Muscle of leg (tissue), 11 donors: ENCODE measurements around the gene TRAPPC3L. TPM values are rescaled to one million over a fixed set of nuclear protein-coding genes. Genes with fewer than 3 reads are reported as not detected.

ENCODE experiments used
- DNase-seq: peaks from one replicate; pipeline ENCODE4 v3.0.0; 2013
- H3K27ac ChIP-seq: one replicate; pipeline ENCODE4 v1.5.1; 2013; ENCODE audit warnings: mild to moderate bottlenecking, low read length, control low read depth
- H3K27me3 ChIP-seq: one replicate; pipeline ENCODE4 v1.6.1; 2013; ENCODE audit warnings: low read length; ENCODE audit not compliant: control insufficient read depth, insufficient read depth
- H3K36me3 ChIP-seq: one replicate; pipeline ENCODE4 v1.6.1; 2013; ENCODE audit warnings: low read length; ENCODE audit not compliant: control insufficient read depth, insufficient read depth
- H3K4me1 ChIP-seq: one replicate; pipeline ENCODE4 v1.6.1; 2013; ENCODE audit warnings: low read length; ENCODE audit not compliant: control insufficient read depth, insufficient read depth
- H3K4me3 ChIP-seq: one replicate; pipeline ENCODE4 v1.5.1; 2013; ENCODE audit warnings: low read length, control low read depth
- H3K9me3 ChIP-seq: replicated peaks from 2 replicates; pipeline ENCODE4 v1.6.1; 2013; ENCODE audit warnings: low read depth, low read length; ENCODE audit not compliant: control insufficient read depth
- WGBS: methylation state at CpG from one replicate; pipeline ENCODE4 v1.1.5; 2013; ENCODE audit warnings: missing lambda C conversion rate; ENCODE audit not compliant: insufficient coverage; 5-methylcytosine and 5-hydroxymethylcytosine counted together
- polyA plus RNA-seq, 8 donors: library from polyadenylated mRNA; unstranded; fragments of 120-200 nt; gene quantifications; one replicate each; pipeline versions ENCODE4 v1.2.1 to v1.2.3, GENCODE V29; 2013; ENCODE audit warnings: inconsistent platforms in 1 of 8, low replicate concordance in 1 of 8; ENCODE audit not compliant: insufficient read length in 8 of 8, insufficient read depth in 1 of 8
- total RNA-seq: library from RNA; stranded (reverse); fragments of 120-200 nt; gene quantifications from one replicate; pipeline ENCODE4 v1.2.4, GENCODE V29; 2013

Gene TRAPPC3L
- total and polyA plus RNA-seq, 9 donors: 0.07 to 0.18 (median 0.11) TPM; not detected in 1

DNA sequence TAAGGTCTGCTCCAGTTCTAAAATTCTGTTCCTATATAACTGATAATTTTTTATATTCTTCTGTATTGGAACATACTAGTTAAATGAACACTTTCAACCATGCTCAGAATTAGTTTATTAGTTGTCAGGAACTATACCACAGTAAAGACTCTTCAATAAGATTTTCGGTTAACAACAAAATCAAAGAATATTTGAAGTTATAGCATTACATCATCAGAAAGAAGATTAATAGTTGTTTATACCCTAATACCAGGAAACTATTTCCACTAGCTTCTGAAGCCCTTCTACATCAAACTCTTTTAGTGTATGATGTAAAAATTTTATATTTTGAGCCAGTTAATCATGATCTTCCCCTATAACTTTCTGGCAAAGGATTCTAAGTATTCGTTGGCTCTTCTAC, 14.6 kb upstream of the TRAPPC3L start:
- Histone ChIP-seq H3K27me3 (no peaks in the 10 kb centered on the region), H3K36me3 (no peaks in the 10 kb centered on the region), H3K9me3 (no peaks in the 10 kb centered on the region), H3K4me1 (no peaks in the 10 kb centered on the region), H3K4me3 (no peak overlapping the region), H3K27ac (no peak overlapping the region)
- DNase-seq: no peak
- WGBS: no CpG with 5 or more reads among the region's 2 CpGs

DNA sequence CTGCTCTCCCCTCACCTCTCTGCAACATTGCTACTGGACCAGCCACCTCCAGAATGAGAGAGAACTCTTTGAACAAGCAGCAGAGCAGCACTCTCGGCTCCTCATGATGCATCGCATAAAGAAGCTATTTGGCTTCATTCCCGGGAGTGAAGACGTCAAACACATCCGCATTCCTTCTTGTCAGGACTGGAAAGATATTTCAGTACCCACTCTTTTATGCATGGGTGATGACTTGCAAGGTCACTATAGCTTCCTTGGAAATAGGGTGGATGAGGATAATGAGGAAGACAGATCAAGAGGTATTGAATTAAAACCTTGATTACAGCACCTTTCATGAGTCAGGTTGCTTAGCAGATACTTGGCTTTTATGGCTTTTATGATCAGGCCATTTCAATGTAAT, 12.4 kb upstream of the TRAPPC3L start:
- WGBS: 16% methylated on average over 5 of the region's 5 CpGs

GRCh38 chr6:116556814-116557415, 11.4 kb upstream of the TRAPPC3L start:
- no peaks in the 10 kb centered on the region for H3K4me1 ChIP-seq
- no peak overlapping the region for H3K4me3 ChIP-seq
- H3K36me3 ChIP-seq: no peaks in the 10 kb centered on the region
- H3K27me3 ChIP-seq: peaks cover 3% of the 10 kb centered on the region
- no peak for DNase-seq
- no peaks in the 10 kb centered on the region for H3K9me3 ChIP-seq
- no peak overlapping the region for H3K27ac ChIP-seq
- WGBS: no CpG with 5 or more reads among the region's 5 CpGs

More for the DNA sequence above, 12.4 kb upstream of the TRAPPC3L start:
- Histone ChIP-seq H3K4me3 (no peak overlapping the region), H3K9me3 (no peaks in the 10 kb centered on the region), H3K4me1 (no peaks in the 10 kb centered on the region), H3K27ac (no peak overlapping the region), H3K36me3 (no peaks in the 10 kb centered on the region), H3K27me3 (peaks cover 3% of the 10 kb centered on the region)
- peak; percentile 67 for DNase-seq

- Histone ChIP-seq H3K27me3 (peaks cover 3% of the 10 kb centered on the region), H3K36me3 (no peaks in the 10 kb centered on the region), H3K4me3 (no peak overlapping the region), H3K9me3 (no peaks in the 10 kb centered on the region), H3K4me1 (no peaks in the 10 kb centered on the region), H3K27ac (no peak overlapping the region)
- no peak for DNase-seq
- no CpG with 5 or more reads among the region's 1 CpG for WGBS
Observed at GRCh38 chr6:116556065-116556464, 10.6 kb upstream of the TRAPPC3L start.

DNA sequence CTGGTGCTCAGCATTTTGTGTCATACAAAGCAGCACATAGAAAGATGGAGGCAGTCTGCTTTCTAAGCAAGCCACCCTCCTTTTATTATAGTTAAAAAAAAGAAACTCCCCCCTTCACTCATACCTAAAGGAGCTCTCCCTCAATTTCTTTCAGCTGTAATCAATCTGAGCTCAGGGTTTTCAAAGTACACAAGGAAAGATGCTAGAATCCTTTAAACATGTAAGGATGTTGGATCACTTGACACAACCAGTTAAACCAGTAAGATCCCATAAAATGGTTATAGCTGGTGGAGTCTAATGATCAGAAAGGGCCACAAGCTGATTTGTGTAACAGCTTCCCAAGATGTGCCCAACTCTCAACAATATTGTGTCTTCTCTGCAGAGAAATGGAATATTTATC, 8.0 kb upstream of the TRAPPC3L start, which contains the start of gene CALHM4:
Gene CALHM4 (plus strand): TSS at position 301 of the 400 bp plus-strand sequence. CDS start 43 bp downstream, at position 344.
- Histone ChIP-seq H3K4me1 (no peaks in the 10 kb centered on the region), H3K4me3 (no peak within 1 kb of the TSS), H3K27ac (no peak within 1 kb of the TSS), H3K27me3 (peaks cover 3% of the 10 kb centered on the region), H3K9me3 (no peaks in the 10 kb centered on the region), H3K36me3 (no peaks in the 10 kb centered on the region)
- DNase-seq: no peak

- DNase-seq: no peak
- no peak overlapping the region for H3K4me3 ChIP-seq
- H3K27me3 ChIP-seq: peaks cover 3% of the 10 kb centered on the region
- 43% methylated on average over 4 of the region's 4 CpGs for WGBS
- no peak overlapping the region for H3K27ac ChIP-seq
- H3K9me3 ChIP-seq: no peaks in the 10 kb centered on the region
- H3K4me1 ChIP-seq: no peaks in the 10 kb centered on the region
- H3K36me3 ChIP-seq: no peaks in the 10 kb centered on the region
Observed at GRCh38 chr6:116550796-116551195, 5.3 kb upstream of the TRAPPC3L start.

DNA sequence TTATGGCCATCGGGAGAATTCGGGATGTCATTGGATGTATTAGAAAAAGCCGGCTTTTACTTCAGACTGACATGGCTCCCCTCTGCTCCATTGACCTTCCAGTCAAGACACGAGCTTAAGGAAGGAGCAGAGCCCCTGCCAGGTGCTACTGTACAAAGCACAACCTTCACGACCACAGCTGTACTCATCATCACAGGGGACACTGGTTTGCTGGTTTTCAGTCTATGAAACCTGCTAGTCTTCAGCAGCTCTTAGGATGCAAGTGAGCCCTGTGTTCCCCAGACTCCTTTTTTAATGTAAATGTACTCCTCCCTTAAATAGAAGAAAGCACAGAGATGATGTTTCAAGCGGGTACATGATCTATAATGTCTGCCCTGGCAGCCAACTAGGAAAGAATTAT, 1.9 kb upstream of the TRAPPC3L start:
- Histone ChIP-seq H3K27ac (no peak overlapping the region), H3K4me3 (no peak overlapping the region), H3K9me3 (no peaks in the 10 kb centered on the region), H3K27me3 (no peaks in the 10 kb centered on the region), H3K4me1 (no peaks in the 10 kb centered on the region), H3K36me3 (no peaks in the 10 kb centered on the region)
- DNase-seq: no peak
- WGBS: 76% methylated on average over 4 of the region's 6 CpGs

- Histone ChIP-seq H3K27ac (no peak overlapping the region), H3K4me3 (no peak overlapping the region), H3K9me3 (no peaks in the 10 kb centered on the region), H3K27me3 (no peaks in the 10 kb centered on the region), H3K36me3 (no peaks in the 10 kb centered on the region), H3K4me1 (no peaks in the 10 kb centered on the region)
- DNase-seq: no peak
Observed at GRCh38 chr6:116543149-116543548, 2.3 kb downstream of the TRAPPC3L start.

GRCh38 chr6:116542426-116542825, 3.1 kb downstream of the TRAPPC3L start:
- no peaks in the 10 kb centered on the region for H3K27me3 ChIP-seq
- H3K9me3 ChIP-seq: no peaks in the 10 kb centered on the region
- no peak for DNase-seq
- H3K36me3 ChIP-seq: no peaks in the 10 kb centered on the region
- no peak overlapping the region for H3K27ac ChIP-seq
- no peaks in the 10 kb centered on the region for H3K4me1 ChIP-seq
- no peak overlapping the region for H3K4me3 ChIP-seq

DNA sequence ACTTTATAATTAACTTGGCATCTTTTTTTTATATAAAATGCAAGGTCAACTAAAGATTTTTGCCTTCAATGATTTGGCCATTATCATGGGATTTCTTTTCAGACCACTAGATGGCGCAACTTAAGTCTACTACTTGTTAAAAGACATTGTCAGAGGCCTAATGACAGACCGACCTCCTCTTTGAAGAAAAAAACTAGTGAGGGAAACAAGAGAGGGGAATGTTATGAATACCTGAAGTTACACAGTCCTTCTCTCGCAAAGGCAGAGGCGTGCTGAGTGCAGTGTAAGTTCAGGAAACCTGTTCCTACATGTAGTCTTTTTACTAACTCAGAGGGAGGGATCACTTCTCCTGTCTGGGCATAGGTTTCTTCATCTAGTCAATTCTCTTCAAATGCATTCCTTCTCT, 9.3 kb downstream of the TRAPPC3L start:
- H3K4me1 ChIP-seq: no peaks in the 10 kb centered on the region
- WGBS: no CpG with 5 or more reads among the region's 4 CpGs
- DNase-seq: peak; percentile 63
- H3K36me3 ChIP-seq: no peaks in the 10 kb centered on the region
- H3K4me3 ChIP-seq: no peak overlapping the region
- H3K9me3 ChIP-seq: no peaks in the 10 kb centered on the region
- H3K27ac ChIP-seq: no peak overlapping the region
- no peaks in the 10 kb centered on the region for H3K27me3 ChIP-seq

DNA sequence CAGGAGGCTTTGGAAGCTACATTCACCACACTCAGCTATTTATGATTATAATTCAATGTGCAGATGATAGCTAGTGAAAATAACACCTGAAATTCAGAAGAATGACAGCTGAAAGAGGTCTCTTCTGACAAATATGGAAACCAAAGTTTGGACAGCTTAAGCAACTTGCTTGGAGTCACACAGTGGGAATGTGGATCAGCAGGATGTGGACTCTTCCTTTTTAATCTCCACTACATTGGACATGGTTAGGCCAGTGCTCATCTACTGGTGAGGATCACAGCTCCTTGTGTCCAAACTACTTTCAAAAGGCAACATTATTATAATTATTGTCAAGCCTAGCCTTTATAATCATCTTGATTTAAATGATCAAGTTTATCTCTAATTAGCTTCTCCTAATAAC, 10.4 kb downstream of the TRAPPC3L start:
- Histone ChIP-seq H3K4me1 (no peaks in the 10 kb centered on the region), H3K4me3 (no peak overlapping the region), H3K36me3 (no peaks in the 10 kb centered on the region), H3K9me3 (no peaks in the 10 kb centered on the region), H3K27me3 (no peaks in the 10 kb centered on the region), H3K27ac (no peak overlapping the region)
- no peak for DNase-seq
